Measurements from ENCODE around the gene TAAR6.

TAAR6 gene

DNA sequence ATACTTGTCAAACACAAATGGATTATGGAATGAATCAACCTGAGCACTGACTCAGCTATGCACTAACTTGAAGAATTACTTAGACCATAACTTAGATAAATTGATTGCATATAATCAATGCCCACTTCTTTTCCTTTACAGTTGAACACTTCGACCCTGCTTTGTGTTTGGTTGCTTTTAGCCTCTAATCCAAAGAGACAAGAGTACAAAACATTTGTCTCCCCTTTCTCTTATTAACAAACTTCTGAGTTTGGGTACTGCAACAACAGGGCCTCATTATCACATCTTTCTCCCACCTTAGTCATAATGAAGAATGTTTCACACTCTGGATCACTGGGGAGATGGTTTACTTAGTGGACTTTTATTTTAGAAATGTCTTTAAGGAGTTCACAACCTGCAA, 2.6 kb upstream of the TAAR6 start:
- TF ChIP-seq, protein P1, sequence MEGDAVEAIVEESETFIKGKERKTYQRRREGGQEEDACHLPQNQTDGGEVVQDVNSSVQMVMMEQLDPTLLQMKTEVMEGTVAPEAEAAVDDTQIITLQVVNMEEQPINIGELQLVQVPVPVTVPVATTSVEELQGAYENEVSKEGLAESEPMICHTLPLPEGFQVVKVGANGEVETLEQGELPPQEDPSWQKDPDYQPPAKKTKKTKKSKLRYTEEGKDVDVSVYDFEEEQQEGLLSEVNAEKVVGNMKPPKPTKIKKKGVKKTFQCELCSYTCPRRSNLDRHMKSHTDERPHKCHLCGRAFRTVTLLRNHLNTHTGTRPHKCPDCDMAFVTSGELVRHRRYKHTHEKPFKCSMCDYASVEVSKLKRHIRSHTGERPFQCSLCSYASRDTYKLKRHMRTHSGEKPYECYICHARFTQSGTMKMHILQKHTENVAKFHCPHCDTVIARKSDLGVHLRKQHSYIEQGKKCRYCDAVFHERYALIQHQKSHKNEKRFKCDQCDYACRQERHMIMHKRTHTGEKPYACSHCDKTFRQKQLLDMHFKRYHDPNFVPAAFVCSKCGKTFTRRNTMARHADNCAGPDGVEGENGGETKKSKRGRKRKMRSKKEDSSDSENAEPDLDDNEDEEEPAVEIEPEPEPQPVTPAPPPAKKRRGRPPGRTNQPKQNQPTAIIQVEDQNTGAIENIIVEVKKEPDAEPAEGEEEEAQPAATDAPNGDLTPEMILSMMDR (IDR thresholded peaks at IDR 0.05) = no peak

DNA sequence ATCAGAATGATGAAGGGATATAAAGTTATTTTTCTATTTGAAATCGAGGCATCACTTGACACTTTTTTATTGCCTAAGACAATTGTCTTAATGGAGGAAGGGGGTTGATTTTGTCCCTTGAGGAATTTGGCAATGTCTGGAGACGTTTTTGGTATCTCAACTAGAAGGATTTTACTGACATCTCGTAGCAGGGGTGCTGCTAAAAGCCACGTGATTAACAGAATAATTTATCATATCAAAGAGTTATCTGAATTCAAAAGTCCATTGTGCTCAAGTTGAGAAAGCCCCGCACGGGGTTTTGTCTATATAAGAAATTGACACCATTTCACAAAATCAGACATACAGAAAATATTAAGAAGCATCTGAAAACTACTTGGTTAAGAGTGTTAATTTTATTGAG, 1.5 kb upstream of the TAAR6 start:
- TF ChIP-seq, protein P1 (IDR thresholded peaks at IDR 0.05) = no peak

DNA sequence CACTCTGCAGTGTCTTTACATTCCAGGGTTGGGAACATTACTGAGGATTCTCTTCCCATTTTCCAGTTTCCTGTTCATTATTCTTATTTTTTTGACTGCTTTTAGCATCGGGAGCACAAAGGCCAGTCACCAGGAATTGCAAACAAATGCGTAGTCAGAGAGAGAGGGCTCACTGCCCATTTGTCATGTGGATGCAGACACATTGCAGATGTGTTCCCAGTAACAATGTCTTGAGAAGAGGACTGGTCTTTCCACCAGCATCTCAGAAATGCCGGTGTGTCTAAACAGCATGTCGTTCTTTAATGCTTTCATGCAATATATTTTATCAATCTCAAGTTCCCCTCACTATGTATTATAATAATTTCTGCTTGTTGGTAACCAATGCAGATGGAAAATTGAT, 952 bp upstream of the TAAR6 start:
- TF ChIP-seq, protein P1 (IDR thresholded peaks at IDR 0.05) = no peak

DNA sequence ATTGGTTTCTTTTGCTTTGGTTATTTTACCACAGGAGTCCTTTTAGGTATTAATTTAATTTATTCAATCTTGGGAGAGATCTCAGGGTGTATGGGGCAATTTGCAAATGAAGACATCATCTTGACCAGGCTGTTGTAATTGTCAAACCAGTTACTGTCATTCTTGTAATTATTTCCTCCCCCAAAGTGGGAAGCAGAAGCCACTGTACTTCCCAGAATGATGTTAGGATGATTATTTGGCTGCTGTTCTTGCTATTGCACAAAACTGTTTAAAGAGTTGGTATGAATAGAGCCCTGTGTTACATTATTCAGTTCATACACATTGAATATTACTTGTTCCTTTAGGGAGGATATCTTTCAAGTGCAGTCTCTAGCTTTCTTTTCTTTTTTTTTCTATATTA, 1.7 kb downstream of the TAAR6 start:
- TF ChIP-seq, protein P1 (IDR thresholded peaks at IDR 0.05) = no peak

DNA sequence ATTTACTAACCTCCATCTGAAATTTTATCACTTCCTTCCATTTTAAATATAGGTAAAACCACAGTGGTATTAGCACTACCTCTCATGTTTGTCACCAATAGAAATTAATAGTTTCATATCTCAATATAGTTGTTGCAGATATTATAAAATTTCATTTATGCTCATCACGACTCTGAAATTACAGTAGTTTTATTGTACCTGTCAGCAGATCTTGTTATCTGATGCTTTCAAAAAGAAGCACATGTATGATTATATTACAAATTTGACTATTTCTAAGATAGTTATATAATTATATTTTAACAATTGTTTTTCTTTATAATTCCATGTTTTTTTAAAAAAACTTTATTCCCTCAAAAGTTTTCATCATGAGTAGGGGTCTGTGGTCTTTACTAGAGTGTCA, 14.6 kb downstream of the TAAR6 start:
- TF ChIP-seq, protein P1 (IDR thresholded peaks at IDR 0.05) = no peak

DNA sequence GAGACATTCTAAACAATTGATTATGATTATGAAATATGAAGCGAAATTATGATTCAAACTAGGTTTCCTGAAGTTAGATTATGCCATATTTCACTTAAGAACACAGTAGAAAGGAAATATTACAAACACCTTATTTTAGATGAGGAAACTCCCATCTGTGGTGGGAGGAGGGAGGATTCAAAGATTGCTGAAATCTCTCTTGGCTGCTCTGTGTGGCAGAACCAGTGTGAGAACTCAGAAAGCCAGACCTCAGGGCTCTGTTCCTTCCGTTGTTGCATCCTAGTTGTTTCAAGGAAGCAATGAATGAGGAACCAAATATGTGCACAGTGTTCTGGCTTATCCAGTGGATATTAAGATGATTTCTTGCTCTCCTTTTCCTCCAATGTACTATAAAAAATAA, 17.3 kb downstream of the TAAR6 start:
- TF ChIP-seq, protein P1 (IDR thresholded peaks at IDR 0.05) = no peak

DNA sequence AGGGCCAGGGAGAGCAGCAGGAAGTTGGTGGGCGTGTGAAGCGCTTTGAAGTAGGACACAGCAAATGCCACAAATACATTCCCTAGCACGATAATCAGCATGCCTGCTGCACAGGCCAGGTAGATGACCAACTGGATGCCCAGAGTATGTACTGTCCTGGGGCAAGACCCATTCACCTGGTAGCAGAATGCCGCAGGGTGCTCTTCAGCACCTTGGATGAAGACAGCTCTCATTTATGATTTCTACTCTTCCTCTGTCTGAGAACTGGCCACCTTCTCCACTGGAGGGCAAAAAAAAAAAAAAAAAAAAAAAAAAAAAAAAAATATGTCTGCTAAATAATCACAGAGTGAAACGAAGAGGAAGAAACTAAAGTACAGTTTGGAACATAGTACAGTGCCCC, 19.3 kb downstream of the TAAR6 start, which contains the start of gene TAAR5:
Gene TAAR5, minus strand, starts transcription at position 288 of the 400 bp plus-strand sequence. Its CDS starts 55 bp downstream, at position 233.
- TF ChIP-seq, protein P1 (IDR thresholded peaks at IDR 0.05) = no peak

DNA sequence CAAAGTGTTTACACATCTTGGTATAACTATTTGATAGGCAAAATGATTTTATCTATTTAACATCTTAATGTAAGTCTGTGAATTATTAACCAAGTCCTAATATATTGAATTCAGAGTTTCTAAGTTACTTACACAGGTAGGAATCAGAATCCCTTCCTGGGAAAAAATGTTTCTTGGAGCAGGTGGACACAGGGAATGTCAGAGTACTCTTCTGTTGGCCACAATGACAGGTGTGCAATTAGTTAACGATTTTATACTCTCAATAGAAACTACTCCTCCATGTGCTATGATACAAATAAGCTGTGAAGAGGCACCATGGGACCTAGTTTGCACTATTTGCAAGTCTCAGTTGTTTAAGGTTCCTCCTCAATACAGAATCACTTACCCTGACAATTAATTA, 20.2 kb downstream of the TAAR6 start:
- TF ChIP-seq, protein P1 (IDR thresholded peaks at IDR 0.05) = no peak

All from LNCAP (cell line).